NCI-H1105 (cell line): ENCODE measurements around the gene DNAJC5G.
"Not testable (repeated sequence)": the region's sequence is repeated elsewhere in the genome, so short reads cannot be mapped to it uniquely, and the experiment has no call there.

ENCODE experiments used
- DNase-seq: peaks from one replicate; lab custom pipeline; 2025; lab: John Stamatoyannopoulos, UW

The DNAJC5G gene

GRCh38 chr2:27308359-27308881 lies 33.2 kb downstream of the DNAJC5G start, which contains the start of gene UCN:
Gene UCN (minus strand): TSS chr2:27308445. CDS start chr2:27307895, 550 bp downstream.
- no peak for DNase-seq

- DNase-seq: no peak
Observed at GRCh38 chr2:27309651-27310050, 34.4 kb downstream of the DNAJC5G start.

GRCh38 chr2:27312152-27312551 lies 36.9 kb downstream of the DNAJC5G start:
- no peak for DNase-seq

- no peak for DNase-seq
Observed at GRCh38 chr2:27313882-27314645, 38.8 kb downstream of the DNAJC5G start.

DNA sequence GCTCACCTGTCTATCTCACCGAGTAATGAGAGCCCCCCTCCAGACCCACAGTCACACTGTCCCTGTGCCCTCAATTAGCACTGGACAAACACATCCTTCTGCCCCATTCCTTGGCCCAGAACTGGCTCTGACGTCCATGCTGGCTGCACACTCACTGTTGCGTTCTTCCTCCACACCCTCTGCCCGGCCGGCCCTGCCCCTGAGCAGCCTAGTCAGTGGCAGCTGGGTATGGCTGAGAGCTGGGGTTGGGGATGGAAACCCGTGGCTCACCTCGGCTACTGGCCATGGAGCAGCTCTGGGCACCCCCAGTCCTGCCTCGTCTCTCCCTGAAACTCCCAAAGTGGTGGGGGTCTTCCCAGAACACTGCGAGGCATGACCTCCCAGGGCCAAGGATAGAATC lies 39.5 kb downstream of the DNAJC5G start:
- no peak for DNase-seq

DNA sequence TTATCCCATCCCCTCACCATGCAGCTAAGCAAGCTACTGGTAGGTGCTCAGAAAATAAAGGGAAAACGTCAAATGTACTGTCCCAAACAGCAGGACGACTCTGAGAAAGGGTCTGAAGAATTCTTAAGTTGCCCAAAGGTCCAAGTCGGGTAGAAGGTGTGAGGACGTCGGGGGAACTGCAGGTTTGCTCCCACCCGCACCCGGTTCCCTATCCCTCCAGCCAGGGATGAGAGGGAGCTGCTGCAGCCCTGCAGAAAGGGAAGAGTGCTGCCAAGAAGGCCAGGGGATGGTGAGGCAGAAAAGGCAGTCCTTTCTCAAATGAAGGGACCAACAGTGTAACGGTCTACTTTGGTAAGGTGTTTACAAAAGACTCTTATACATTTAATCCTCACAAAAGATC lies 39.9 kb downstream of the DNAJC5G start:
- DNase-seq: no peak

DNA sequence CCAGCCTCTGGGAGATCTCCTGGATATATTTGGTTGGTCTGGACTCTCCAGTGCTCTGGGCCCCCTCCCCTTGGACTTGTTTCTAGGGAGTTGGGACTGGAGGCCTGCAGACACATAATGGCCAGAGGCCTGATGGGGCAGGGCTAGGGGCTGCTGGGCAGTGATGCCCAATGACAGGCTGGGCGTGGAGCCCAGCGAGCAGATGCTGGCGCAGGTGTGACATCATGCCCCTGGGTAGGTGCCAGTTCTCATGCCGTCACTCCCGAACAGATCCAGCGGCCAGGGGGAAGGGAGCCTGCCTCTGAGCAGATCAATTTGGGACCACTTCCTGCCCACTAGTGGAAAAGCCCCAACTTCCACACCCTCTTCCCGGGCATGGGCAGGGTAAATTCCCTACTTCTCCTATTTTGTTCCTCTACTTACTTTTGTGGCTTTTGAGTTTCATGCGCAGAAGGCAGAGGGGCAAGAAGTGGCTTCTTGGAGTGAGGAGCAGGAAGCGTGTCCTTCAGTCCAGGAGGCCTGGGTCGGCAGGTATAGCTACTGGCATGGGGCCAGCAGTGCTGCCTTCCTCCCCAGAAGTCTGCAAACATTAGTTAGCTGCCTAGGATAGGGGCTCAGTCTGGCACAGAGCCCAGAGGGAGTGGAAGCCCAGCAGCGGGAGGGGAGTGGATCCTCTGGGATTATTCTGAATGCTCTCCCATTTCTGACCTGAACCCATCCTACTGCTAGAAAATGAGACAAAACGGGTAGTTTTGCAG lies 41.6 kb downstream of the DNAJC5G start:
- peak; percentile 63 for DNase-seq

DNA sequence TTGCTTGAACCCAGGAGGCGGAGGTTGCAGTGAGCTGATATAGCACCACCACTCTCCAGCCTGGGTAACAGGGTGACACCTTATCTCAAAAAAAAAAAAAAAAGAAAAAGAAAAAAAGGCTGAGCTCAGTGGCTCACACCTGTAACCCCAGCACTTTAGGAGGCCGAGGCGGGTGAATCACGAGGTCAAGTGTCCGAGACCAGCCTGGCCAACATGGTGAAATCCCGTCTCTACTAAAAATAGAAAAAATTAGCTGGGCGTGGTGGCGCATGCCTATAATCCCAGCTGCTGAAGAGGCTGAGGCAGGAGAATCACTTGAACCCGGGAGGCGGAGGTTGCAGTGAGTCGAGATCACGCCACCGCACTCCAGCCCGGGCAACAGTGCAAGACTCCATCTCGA lies 44.6 kb downstream of the DNAJC5G start:
- DNase-seq: not testable (repeated sequence)

GRCh38 chr2:27320958-27321543 lies 45.8 kb downstream of the DNAJC5G start:
- DNase-seq: no peak

GRCh38 chr2:27322301-27322765 lies 47.1 kb downstream of the DNAJC5G start:
- no peak for DNase-seq

- peak; percentile 70 for DNase-seq
Observed at GRCh38 chr2:27322766-27323595, 47.7 kb downstream of the DNAJC5G start, which contains the start of gene MPV17. Gene MPV17 (minus strand): TSS chr2:27323097. CDS start chr2:27322517, 580 bp downstream.

GRCh38 chr2:27323596-27324285 lies 48.5 kb downstream of the DNAJC5G start:
- no peak for DNase-seq

DNA sequence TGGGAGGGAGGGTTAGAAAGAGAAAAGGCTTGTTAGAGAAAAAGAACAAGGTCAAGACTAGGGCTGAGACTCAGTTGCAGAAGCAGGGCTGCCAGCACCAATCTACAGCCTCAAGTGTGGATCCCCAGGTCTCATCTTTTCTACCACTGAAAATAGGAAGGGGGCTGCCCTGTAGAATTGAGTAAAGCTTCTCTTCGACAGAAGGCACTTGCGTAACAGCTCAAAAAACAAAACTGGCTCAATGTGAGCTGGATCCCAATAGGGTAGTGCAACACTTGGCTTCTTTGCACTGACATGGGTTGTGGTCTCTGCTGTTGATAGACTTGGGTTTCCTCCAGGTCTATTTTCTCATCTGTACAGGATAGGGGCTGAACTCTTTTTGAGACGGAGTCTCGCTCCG lies 49.5 kb downstream of the DNAJC5G start:
- DNase-seq: no peak
